ENCODE results near the gene TMEM248. TPM values are rescaled to one million over a fixed set of nuclear protein-coding genes. Genes with fewer than 3 reads are reported as not detected.

TMEM248 gene
- total RNA-seq (2022; extraction: Qiagen RNA extraction): 80.4 to 91.9 TPM (median 87.2 TPM) in 5 replicates

GRCh38 chr7:66920769-66921395 lies at the start of gene TMEM248:
TMEM248 (plus strand) TSS chr7:66921225; CDS start chr7:66941866, 20,641 bp downstream.

GRCh38 chr7:66995050-66995776 lies 74.2 kb downstream of the TMEM248 start, which contains the start of gene SBDS:
SBDS (minus strand) TSS chr7:66995586; CDS start chr7:66995417, 169 bp downstream.

GRCh38 chr7:66996444-66997191 lies 75.6 kb downstream of the TMEM248 start, which contains the start of gene TYW1:
TYW1 (plus strand) TSS chr7:66996833; CDS start chr7:66996979, 146 bp downstream.

Other genes starting within 250 kb of the TMEM248 start
- gene RABGEF1, start 180.5 kb upstream of the TMEM248 start, total RNA-seq (2022; extraction: Qiagen RNA extraction): 22.0 to 30.0 TPM (median 23.5 TPM) in 5 replicates
- gene SBDS, start 74.4 kb downstream of the TMEM248 start, total RNA-seq (2022; extraction: Qiagen RNA extraction): 105 to 125 TPM (median 109 TPM) in 5 replicates
- gene TYW1, start 75.6 kb downstream of the TMEM248 start, total RNA-seq (2022; extraction: Qiagen RNA extraction): 12.9 to 15.7 TPM (median 13.6 TPM) in 5 replicates

Data from A549 treated with AZD2906 at 1 μM for 4 hours (cell line).